K562 (cell line): Measurements from ENCODE around the gene MBNL2. TPM values are rescaled to one million over a fixed set of nuclear protein-coding genes. Genes with fewer than 3 reads are reported as not detected.

Experiments used
- ATAC-seq: fragments of 200-7000 bp; cut with Tn5 transposase; 3 replicates; pipeline ENCODE4 v1.9.1; 2020; ENCODE audit warnings: moderate library complexity
- BruUV-seq: library from RNA; stranded (reverse); fragments of 400-500 nt; replicated peaks from 2 replicates; lab custom pipeline; 2021; lab: Mats Ljungman, UMichigan
- CTCF ChIA-PET: fragments of 300-600 bp; formaldehyde crosslinking; extraction: SDS; loops from one replicate; lab custom pipeline; 2021; ENCODE audit warnings: low intra/inter-chr PET ratio; lab: Yijun Ruan, JAX
- POLR2A ChIA-PET: fragments of 300-600, 350-650 bp; sonication (Branson Sonifier 250); formaldehyde crosslinking; extraction: SDS; loops from one replicate; lab custom pipeline; 2021; ENCODE audit warnings: antibody characterized with exemption, inconsistent platforms; lab: Yijun Ruan, JAX
- DNase-seq, 4 experiments: peaks; one replicate each; pipeline versions ENCODE4 v3.0.0 to v3.0.0-alpha.2; 2011 to 2018; ENCODE audit warnings: low spot score in 3 of 4, mixed read lengths in 3 of 4; ENCODE audit errors: extremely low read depth in 1 of 4
- FAIRE-seq: peaks from 2 replicates; lab custom pipeline; 2011; peaks lifted over from hg19 to GRCh38; lab: Jason Lieb, UNC
- H2AFZ ChIP-seq: 2 replicates; pipeline ENCODE4 v1.6.0; 2011; ENCODE audit warnings: low read depth, low read length, control low read depth, inconsistent platforms
- H3K27ac ChIP-seq: fragments of 200-600 bp; 3 replicates; pipeline ENCODE4 v1.8.0; 2011; ENCODE audit warnings: low read depth, mild to moderate bottlenecking, control low read depth, inconsistent platforms, low read length, moderate library complexity, mixed read lengths; ENCODE audit errors: extremely low read depth
- H3K27me3 ChIP-seq, 2 experiments: fragments of 300-600 bp in 1 of 2; 2 replicates in 1 of 2; 3 replicates in 1 of 2; pipeline versions ENCODE4 v1.6.0 to v1.8.0; 2011; ENCODE audit warnings: inconsistent platforms in 2 of 2, low read length in 2 of 2, mild to moderate bottlenecking in 1 of 2, mixed read lengths in 1 of 2, moderate library complexity in 1 of 2; ENCODE audit not compliant: control insufficient read depth in 2 of 2, insufficient read depth in 2 of 2
- H3K36me3 ChIP-seq: fragments of 300-600 bp; 3 replicates; pipeline ENCODE4 v1.8.0; 2011; ENCODE audit warnings: mild to moderate bottlenecking, low read length, inconsistent platforms; ENCODE audit not compliant: control insufficient read depth, insufficient read depth
- H3K4me1 ChIP-seq, 2 experiments: fragments of 200-600 bp in 1 of 2; replicated peaks in 1 of 2; 2 replicates in 1 of 2; 3 replicates in 1 of 2; pipeline versions ENCODE4 v1.5.1 to v1.8.0; 2011; ENCODE audit warnings: inconsistent platforms in 2 of 2, low read length in 2 of 2, mild to moderate bottlenecking in 1 of 2, mixed read lengths in 1 of 2, moderate library complexity in 1 of 2; ENCODE audit not compliant: control insufficient read depth in 2 of 2, insufficient read depth in 2 of 2
- H3K4me2 ChIP-seq: 2 replicates; pipeline ENCODE4 v1.6.1; 2011; ENCODE audit warnings: low read length, control low read depth, inconsistent platforms, mixed read lengths; ENCODE audit not compliant: insufficient read depth
- H3K4me3 ChIP-seq: fragments of 200-600 bp; sonication (generic), shearing (Covaris generic); 2 replicates; pipeline ENCODE4 v1.5.1; 2016; ENCODE audit warnings: control low read depth, inconsistent platforms
- H3K79me2 ChIP-seq: fragments of 200-600 bp; 3 replicates; pipeline ENCODE4 v1.8.0; 2011; ENCODE audit warnings: low read length, inconsistent platforms; ENCODE audit not compliant: control insufficient read depth, insufficient read depth
- H3K9ac ChIP-seq, 2 experiments: 2 replicates each; pipeline versions ENCODE4 v1.6.0 to v1.6.1; 2011; ENCODE audit warnings: low read depth in 2 of 2, low read length in 2 of 2, control low read depth in 1 of 2, inconsistent platforms in 1 of 2, mild to moderate bottlenecking in 1 of 2, mixed read lengths in 1 of 2; ENCODE audit not compliant: insufficient read depth in 1 of 2
- H3K9me1 ChIP-seq: one replicate; pipeline ENCODE4 v1.6.0; 2011; ENCODE audit warnings: inconsistent platforms, mild to moderate bottlenecking, low read length, moderate library complexity; ENCODE audit not compliant: control insufficient read depth, insufficient read depth
- H3K9me3 ChIP-seq: replicated peaks from 2 replicates; pipeline ENCODE4 v1.5.1; 2011; ENCODE audit warnings: low read depth, low read length, inconsistent platforms; ENCODE audit not compliant: control insufficient read depth, insufficient read depth
- H4K20me1 ChIP-seq: replicated peaks from 2 replicates; pipeline ENCODE4 v1.6.1; 2011; ENCODE audit warnings: low read length, inconsistent platforms, mixed read lengths; ENCODE audit not compliant: control insufficient read depth, insufficient read depth
- CBX8 ChIP-seq: fragments of 200-600 bp; sonication (generic); IDR thresholded peaks from 2 replicates; pipeline ENCODE4 v1.6.1; 2012; ENCODE audit warnings: borderline replicate concordance, mixed run types, low read depth, mild to moderate bottlenecking, moderate library complexity, mixed read lengths, low read length, control low read depth, inconsistent platforms; ENCODE audit not compliant: poor library complexity, severe bottlenecking; ENCODE audit errors: extremely low read depth
- GABPB1 ChIP-seq: sonication (generic); formaldehyde crosslinking; IDR thresholded peaks from 2 replicates; pipeline ENCODE4 v1.8.0; 2022; ENCODE audit warnings: mild to moderate bottlenecking, missing genetic modification reagents
- HNRNPK ChIP-seq: fragments of 200-400 bp; formaldehyde crosslinking; IDR thresholded peaks from one replicate; pipeline ENCODE4 v1.6.1; 2018; ENCODE audit warnings: mild to moderate bottlenecking, low read depth, low read length; ENCODE audit not compliant: poor library complexity, severe bottlenecking
- SMARCA5 ChIP-seq: fragments of 450-650 bp; IDR thresholded peaks from 2 replicates; pipeline ENCODE4 v1.6.1; 2016
- TSC22D4 ChIP-seq: fragments of 450-650 bp; IDR thresholded peaks from 2 replicates; pipeline ENCODE4 v1.6.1; 2016; ENCODE audit warnings: missing genetic modification characterization, missing biosample characterization, control low read depth
- ZC3H11A ChIP-seq: IDR thresholded peaks from 2 replicates; pipeline ENCODE4 v1.6.1; 2012; ENCODE audit warnings: low read depth, low read length, improper control_type of control experiment
- ZKSCAN1 ChIP-seq: fragments of 150-350 bp; IDR thresholded peaks from 2 replicates; pipeline ENCODE4 v1.6.1; 2016; ENCODE audit warnings: low read depth, low read length
- ZNF140 ChIP-seq: fragments of 250-450 bp; sonication (Bioruptor Pico); IDR thresholded peaks from 2 replicates; pipeline ENCODE4 v1.8.0; 2021; ENCODE audit warnings: moderate library complexity, mild to moderate bottlenecking, inconsistent platforms
- ZNF274 ChIP-seq: IDR thresholded peaks from 2 replicates; pipeline ENCODE4 v1.6.1; 2011; ENCODE audit warnings: low read depth, mild to moderate bottlenecking, low read length, moderate library complexity, borderline replicate concordance
- WGBS: fragments of 100-300 bp; shearing (Covaris generic); methylation state at CpG from one replicate; pipeline ENCODE4 v1.1.6; 2016; ENCODE audit warnings: low coverage, mixed read lengths; ENCODE audit not compliant: insufficient coverage; ENCODE audit errors: missing lambda C conversion rate; 5-methylcytosine and 5-hydroxymethylcytosine counted together
- in situ Hi-C: fragments of 300-500 bp; cut with MboI; formaldehyde crosslinking; loops from 4 replicates; pipeline ENCODE4 v1.15.0; 2018; ENCODE audit warnings: inconsistent platforms, mixed read lengths
- intact Hi-C: fragments of 100-400 bp; cut with micrococcal nuclease; formaldehyde crosslinking; loops from 2 replicates; pipeline ENCODE4 v1.14.2; 2022
- polyA plus RNA-seq, 8 experiments: library from polyadenylated mRNA; depleted of rRNA in 4 of 8; stranded (reverse) in 5 of 8; unstranded in 3 of 8; fragments of >200 nt; fragmentation: Nextera tagmentation in 2 of 8; fragmentation: Illumina TruSeq in 1 of 8; extraction: Ambion mirVana in 2 of 8; extraction: Trizol in 1 of 8; gene quantifications; 2 replicates each; pipeline versions ENCODE4 v1.2.1 to v1.2.3, GENCODE V29; 2011 to 2014; ENCODE audit warnings: inconsistent platforms in 1 of 8, missing spikeins in 1 of 8
- total RNA-seq, 7 experiments: library from RNA; depleted of rRNA in 6 of 7; stranded (reverse); fragments of >200 nt in 6 of 7; fragmentation: Illumina TruSeq in 2 of 7; extraction: Trizol in 2 of 7; gene quantifications; 2 replicates each; pipeline versions ENCODE4 v1.2.1 to v1.2.3, GENCODE V29; 2011 to 2021; ENCODE audit warnings: low replicate concordance in 1 of 7
- TF ChIP-seq, protein P1 (sequence below): fragments of 250-450 bp; sonication (Bioruptor Pico); IDR thresholded peaks from 2 replicates; pipeline ENCODE4 v1.4.0; 2020; ENCODE audit warnings: mild to moderate bottlenecking, moderate library complexity
- TF ChIP-seq, protein P2 (sequence below): fragments of 250-450 bp; sonication (Bioruptor Pico); IDR thresholded peaks from 2 replicates; pipeline ENCODE4 v1.4.0; 2020; ENCODE audit warnings: mild to moderate bottlenecking, moderate library complexity
- TF ChIP-seq, protein P3 (sequence below): sonication (generic); formaldehyde crosslinking; IDR thresholded peaks from 2 replicates; pipeline ENCODE4 v1.9.0; 2022; ENCODE audit warnings: mild to moderate bottlenecking, missing genetic modification reagents

MBNL2 gene
- total and polyA plus RNA-seq, 9 of the 15 experiments (the other 6 are each of a cell fraction or from before 2014, with no cell fraction given): 7.0 to 24.8 (median 13.8) TPM

DNA sequence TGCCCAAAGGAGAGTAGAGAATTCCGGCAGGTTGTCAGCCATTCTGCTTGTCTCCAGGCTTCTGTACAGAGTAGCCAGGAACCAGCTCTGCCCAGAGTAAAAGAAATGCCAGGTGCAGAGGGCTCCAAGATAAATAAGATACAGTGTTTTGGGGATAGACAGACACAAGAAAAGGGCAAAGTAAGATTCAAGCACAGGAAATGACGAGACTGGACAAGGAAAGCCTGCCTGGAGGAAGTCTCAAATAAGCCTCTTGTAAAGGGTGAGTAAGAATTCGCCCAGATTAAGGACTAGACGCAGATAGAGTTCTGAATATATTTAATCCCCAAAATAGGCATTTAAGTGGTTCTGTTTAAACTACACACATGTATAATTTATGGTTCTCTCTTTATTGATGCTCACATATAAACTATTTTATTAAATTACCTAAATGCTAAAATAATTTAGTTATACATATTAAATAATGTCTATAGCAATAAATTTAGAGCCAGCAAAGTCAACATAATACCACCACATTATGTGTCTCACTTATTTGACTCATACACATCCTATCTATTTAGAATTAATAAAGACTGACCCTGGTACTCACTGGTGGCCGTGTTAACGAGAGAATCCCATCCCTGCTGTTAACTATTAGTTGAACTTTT lies 113.5 kb downstream of the MBNL2 start:
- H3K27me3 ChIP-seq: no peaks in the 10 kb centered on the region
- no TSS peak for BruUV-seq
- WGBS: 90% methylated on average over 6 of the region's 6 CpGs
- H3K4me2 ChIP-seq: no peak overlapping the region
- intact Hi-C loops: no loop called here
- H3K79me2 ChIP-seq: peaks cover 13% of the 10 kb centered on the region; the same call in 2 of the 3 replicates
- H3K9me3 ChIP-seq: no peaks in the 10 kb centered on the region
- no peak overlapping the region for H2AFZ ChIP-seq
- H3K4me3 ChIP-seq: no peak overlapping the region
- in situ Hi-C loops: no loop called here
- CTCF ChIA-PET: no interaction called here
- peaks cover 10% of the 10 kb centered on the region; the same call in 1 of the 3 replicates for H3K36me3 ChIP-seq
- H3K9ac ChIP-seq: no peak overlapping the region
- POLR2A ChIA-PET: no interaction called here
- peaks cover 6% of the 10 kb centered on the region for H3K9me1 ChIP-seq
- FAIRE-seq (no peak), DNase-seq (no peak), ATAC-seq (no peak)
- no peak overlapping the region for H3K27ac ChIP-seq
- H3K4me1 ChIP-seq: peaks cover 5 to 12% of the 10 kb centered on the region in 2 experiments; a peak in 3 of 5 replicates
- peaks cover 7% of the 10 kb centered on the region; the same call in 1 of the 2 replicates for H4K20me1 ChIP-seq
- TF ChIP-seq SMARCA5: no peak
- no peak for TF ChIP-seq TSC22D4 (tag)
- no peak for TF ChIP-seq HNRNPK
- TF ChIP-seq, protein P1, sequence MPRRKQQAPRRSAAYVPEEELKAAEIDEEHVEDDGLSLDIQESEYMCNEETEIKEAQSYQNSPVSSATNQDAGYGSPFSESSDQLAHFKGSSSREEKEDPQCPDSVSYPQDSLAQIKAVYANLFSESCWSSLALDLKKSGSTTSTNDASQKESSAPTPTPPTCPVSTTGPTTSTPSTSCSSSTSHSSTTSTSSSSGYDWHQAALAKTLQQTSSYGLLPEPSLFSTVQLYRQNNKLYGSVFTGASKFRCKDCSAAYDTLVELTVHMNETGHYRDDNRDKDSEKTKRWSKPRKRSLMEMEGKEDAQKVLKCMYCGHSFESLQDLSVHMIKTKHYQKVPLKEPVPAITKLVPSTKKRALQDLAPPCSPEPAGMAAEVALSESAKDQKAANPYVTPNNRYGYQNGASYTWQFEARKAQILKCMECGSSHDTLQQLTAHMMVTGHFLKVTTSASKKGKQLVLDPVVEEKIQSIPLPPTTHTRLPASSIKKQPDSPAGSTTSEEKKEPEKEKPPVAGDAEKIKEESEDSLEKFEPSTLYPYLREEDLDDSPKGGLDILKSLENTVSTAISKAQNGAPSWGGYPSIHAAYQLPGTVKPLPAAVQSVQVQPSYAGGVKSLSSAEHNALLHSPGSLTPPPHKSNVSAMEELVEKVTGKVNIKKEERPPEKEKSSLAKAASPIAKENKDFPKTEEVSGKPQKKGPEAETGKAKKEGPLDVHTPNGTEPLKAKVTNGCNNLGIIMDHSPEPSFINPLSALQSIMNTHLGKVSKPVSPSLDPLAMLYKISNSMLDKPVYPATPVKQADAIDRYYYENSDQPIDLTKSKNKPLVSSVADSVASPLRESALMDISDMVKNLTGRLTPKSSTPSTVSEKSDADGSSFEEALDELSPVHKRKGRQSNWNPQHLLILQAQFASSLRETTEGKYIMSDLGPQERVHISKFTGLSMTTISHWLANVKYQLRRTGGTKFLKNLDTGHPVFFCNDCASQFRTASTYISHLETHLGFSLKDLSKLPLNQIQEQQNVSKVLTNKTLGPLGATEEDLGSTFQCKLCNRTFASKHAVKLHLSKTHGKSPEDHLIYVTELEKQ (CRISPR knock-in tag): no peak
- no peak for TF ChIP-seq ZNF274
- no peak for TF ChIP-seq GABPB1 (CRISPR knock-in tag)
- TF ChIP-seq, protein P2, sequence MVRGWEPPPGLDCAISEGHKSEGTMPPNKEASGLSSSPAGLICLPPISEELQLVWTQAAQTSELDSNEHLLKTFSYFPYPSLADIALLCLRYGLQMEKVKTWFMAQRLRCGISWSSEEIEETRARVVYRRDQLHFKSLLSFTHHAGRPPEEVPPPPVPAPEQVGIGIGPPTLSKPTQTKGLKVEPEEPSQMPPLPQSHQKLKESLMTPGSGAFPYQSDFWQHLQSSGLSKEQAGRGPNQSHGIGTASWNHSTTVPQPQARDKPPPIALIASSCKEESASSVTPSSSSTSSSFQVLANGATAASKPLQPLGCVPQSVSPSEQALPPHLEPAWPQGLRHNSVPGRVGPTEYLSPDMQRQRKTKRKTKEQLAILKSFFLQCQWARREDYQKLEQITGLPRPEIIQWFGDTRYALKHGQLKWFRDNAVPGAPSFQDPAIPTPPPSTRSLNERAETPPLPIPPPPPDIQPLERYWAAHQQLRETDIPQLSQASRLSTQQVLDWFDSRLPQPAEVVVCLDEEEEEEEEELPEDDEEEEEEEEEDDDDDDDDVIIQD (CRISPR knock-in tag): no peak
- TF ChIP-seq ZKSCAN1: no peak
- TF ChIP-seq CBX8: no peak
- TF ChIP-seq, protein P3, sequence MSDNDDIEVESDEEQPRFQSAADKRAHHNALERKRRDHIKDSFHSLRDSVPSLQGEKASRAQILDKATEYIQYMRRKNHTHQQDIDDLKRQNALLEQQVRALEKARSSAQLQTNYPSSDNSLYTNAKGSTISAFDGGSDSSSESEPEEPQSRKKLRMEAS: no peak
- no peak for TF ChIP-seq ZNF140 (CRISPR knock-in tag)
- no peak for TF ChIP-seq ZC3H11A
